ENCODE measurements around the gene LMAN1L.

Gene LMAN1L

DNA sequence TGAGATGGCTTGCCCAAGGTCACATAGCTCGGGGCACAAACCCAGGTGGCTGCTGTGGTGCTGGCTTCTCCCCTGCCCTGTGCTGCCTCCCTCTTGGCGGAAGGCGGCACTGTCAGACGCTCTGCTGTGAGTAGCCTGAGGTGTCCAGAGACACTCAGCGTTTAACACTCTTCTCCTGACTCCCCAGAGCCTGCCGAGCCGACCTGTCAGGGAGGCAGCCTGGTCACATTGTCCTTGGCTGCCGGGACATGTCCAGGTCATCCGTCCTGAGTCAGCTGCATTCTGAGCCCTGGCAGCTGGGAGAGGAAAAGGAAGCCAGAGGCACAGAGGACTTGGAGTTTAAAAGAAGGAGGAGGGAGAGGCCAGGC lies 4.7 kb downstream of the LMAN1L start:
- no peak for DNase-seq

DNA sequence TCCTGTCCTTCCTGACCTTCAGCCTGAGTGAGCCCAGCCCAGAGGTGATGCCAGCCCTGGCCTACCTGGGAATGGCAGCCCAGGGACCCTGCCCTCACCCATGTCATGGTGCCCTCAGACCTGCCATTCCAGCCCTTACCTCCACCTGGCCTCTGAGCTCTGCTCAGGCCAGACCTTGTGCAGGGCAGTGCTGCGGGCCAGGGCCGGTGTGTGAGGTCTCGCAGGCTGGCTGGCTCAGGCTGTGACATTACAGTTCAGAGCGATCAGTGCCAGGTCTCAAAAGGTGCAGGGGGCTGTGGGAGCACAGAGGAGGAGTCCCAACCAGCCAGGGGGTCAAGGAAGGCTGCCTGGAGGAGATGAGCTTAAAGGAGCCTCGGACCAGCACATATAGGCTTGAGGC lies 7.4 kb downstream of the LMAN1L start:
- no peak for DNase-seq

DNA sequence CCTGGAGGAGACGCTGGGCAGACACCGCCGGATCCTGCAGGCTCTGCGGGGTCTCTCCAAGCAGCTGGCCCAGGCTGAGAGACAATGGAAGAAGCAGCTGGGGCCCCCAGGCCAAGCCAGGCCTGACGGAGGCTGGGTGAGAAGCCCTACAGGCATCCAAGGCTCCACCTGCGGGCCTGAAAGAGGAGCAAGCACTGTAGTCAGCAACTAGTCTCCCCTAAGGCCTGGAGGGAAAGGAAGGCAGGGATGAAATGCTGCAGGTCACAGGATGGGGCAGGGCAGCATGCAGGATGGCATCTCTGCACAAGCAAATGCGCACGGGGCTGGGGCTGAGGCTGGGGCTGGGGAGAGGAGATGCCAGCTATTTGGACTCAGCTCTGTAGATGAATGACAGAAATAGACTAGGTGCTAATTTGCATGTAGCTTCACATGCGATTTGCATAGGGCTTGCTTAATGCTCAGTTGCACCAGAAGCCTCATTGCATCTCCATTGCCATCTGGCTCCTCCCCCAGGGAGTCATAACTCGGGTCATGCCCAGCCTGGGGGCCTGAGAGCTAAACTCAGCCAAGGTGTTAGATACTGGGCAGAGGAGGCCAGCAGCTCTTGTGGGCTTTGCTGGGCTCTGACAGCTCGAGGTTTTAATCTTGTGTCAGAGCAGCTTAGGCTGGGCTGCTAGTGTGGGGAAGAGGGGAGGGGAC lies 8.6 kb downstream of the LMAN1L start:
- no peak for DNase-seq

DNA sequence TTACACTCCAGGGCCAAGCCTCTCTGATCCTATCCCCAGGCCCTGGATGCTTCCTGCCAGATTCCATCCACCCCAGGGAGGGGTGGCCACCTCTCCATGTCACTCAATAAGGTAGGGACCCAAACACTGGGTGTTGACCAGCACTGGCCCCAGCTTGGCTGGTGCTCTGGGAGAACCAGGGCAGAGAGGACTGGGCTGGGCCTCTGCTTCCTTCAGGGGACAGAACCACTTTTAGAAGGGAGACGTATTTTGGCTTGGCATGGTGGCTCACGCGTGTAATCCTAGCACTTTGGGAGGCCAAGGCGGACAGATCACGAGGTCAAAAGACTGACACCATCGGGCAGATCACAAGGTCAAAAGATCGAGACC lies 9.1 kb downstream of the LMAN1L start:
- DNase-seq = no peak

DNA sequence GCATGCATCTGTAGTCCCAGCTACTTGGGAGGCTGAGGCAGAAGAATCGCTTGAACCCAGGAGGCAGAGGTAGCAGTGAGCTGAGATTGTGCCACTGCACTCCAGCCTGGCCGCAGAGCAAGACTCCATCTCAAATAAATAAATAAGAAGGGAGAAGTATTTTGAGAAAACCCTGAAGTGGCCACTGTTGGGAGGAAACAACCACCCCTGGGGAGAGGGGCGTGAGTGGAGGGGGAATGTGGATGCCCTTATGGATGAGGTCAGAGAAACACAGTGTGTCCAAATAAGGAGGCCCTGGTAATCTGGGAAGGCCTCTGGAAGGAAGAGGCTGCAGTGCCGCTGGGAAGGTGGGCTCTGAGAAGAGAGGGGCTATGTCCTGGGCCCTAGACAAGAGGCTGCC lies 9.6 kb downstream of the LMAN1L start:
- DNase-seq = no peak

DNA sequence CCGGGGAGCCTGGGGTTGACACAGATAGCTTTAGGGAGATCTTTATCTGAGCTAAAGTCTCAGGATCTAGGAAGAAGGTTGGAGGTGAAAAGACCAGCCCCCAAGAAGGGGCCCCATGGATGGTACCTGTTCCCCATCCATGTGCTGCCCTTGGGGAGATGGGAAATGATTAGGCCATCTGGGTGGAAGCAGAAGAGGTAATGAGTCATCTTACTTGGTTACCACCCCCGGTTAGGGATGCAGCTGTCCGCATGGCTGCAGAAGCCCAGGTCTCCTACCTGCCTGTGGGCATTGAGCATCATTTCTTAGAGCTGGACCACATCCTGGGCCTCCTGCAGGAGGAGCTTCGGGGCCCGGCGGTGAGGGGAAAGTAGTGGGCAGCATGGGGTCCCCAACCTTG lies 10.7 kb downstream of the LMAN1L start:
- no peak for DNase-seq

DNA sequence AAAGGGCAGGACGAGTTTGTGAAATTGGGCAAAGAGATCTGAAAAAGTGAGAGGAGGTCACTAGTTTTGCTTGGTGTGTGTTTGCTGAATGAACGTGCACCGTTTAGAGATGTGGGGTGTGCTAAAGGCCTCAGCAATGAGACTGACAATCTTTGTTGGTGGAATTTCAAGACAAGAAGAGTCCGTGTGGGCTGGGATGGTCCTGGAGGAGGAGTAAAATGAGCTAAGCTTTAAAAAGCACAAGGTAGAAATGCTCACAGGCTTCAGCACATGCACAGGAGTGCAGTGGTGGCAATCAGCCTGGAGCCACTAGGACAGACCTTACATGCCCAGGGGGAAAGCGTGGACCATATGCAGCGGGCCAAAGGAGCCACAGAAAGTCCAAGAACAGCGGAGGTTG lies 12.3 kb downstream of the LMAN1L start:
- no peak for DNase-seq

DNA sequence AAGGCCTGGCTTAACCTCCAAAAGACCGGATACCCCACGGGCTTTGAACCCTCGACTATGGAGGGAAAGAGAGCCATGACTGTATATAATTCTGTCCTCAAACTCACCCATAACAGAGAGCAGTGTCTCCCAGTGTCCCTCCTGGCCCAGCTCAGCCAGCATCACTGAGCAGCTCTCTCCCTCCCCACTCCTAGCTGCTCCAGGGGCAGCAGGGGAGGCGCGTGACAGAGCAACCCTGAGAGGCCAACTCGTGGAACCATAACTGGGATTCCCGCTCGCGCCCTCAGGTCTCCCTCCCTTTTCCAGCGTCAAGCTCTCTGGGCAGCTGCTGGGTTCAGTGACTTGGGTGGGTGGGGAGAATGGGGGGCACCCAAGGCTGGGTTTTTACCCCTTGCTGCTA lies 13.2 kb downstream of the LMAN1L start:
- DNase-seq = no peak

DNA sequence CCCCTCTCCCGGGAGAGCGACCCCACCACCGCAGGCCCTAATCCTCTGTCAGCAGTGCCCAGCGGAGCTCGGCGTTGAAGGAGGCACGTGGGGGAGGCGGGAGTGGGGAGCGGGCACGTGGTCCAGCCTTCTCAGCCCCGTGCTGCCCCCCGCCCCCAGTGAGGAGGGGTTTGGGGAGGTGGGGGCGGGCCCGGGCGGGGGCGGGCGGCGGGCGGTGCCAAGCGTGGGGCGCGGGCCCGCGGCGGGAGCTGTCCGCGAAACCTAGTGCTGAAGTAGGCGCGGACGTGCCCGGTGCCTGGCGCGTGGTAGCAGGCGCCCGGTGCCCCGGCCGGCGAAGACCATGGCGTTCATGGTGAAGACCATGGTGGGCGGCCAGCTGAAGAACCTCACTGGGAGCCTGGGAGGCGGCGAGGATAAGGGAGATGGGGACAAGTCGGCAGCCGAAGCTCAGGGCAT lies 13.8 kb downstream of the LMAN1L start, which contains the start of gene CPLX3:
CPLX3 (plus strand) TSS at position 264 of the 456 bp plus-strand sequence; CDS start at position 341, 77 bp downstream.
- DNase-seq = no peak

DNA sequence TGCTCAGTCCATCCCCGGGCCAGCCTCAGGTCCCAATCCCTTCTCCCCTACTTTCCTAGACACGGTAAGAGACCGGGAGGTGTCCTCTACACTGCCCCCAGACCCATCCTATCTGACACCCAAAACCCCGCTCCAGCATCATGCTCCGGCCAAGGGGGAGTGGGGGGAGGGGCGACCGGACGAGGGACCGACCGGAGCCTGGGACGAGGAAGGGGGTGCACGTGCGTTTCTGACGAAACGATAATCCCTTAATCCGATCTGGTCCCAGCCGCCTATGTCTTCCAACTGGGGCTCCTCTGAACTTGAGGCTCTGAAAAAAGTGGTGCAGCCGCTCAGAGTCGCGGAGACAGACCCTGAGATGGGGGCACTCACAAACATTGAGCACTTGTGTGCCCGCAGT lies 14.3 kb downstream of the LMAN1L start:
- no peak for DNase-seq

DNA sequence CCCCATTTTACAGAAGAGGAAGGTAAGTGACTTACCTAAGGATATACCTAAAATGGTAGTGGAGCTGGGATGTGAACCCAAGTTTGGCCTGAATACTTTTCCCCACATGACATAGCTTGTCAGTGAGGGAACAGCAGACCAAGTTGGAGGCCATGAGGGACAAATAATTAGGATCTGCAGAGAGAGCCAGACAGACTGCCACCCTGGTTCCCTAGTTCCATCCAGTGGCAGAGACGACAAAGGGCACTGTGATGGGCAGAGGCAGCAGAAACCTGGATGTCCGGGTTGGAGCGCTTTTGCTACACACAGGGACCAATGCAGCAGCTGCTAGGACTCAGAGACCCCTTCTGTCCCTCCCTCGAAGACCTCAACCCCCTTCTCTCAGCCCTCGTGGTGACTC lies 15.0 kb downstream of the LMAN1L start:
- no peak for DNase-seq

DNA sequence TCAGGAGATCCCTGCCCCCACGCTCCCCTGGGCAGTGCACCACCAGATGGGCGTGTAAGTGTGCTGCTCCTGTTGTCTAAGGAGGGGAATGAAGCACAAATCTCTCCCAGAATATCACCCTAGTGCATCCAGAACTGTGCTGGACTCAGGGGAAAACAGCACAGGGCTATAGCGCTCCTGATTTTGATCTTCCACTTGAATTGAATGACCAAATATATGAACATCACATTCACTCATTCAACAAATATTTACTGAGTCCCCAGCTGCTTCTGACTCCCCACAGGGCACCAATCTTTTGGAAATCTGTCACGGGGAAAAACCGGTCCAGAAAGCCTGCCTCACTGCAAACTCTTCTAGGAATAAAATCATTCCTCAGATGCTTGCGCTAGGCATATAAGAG lies 16.2 kb downstream of the LMAN1L start:
- no peak for DNase-seq

DNA sequence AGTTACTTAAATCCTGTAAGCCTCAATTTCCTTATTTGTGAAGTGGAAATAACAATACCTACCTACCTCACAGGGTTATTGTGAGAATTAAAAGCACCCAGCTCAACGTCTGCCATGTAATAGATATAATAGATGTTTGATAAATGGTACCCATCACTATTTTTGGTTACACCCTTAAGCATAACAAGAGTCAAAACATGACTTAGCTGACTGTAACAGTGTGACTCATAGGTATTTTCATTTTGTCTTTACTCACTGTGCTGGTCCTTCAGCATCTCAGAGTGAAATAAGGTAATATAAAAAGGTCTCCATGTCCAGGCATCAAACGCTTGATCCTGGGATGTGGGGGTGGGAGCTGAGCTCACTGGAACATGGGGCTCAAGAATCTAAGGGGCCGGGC lies 16.9 kb downstream of the LMAN1L start:
- no peak for DNase-seq

DNA sequence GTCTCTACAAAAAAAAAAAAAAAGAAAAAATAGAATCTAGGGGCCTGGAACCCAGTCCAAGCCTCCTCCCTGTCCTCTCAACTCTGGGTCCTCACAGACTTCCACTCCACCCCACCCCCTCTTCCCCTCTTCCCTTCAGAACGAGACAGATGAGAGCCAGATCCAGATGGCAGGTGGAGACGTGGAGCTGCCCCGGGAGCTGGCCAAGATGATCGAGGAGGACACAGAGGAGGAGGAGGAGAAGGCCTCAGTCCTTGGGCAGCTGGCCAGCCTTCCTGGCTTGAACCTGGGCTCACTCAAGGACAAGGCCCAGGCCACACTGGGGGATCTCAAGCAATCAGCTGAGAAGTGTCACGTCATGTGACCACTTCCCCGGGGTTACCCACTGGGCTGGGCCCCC lies 17.4 kb downstream of the LMAN1L start:
- DNase-seq = no peak

DNA sequence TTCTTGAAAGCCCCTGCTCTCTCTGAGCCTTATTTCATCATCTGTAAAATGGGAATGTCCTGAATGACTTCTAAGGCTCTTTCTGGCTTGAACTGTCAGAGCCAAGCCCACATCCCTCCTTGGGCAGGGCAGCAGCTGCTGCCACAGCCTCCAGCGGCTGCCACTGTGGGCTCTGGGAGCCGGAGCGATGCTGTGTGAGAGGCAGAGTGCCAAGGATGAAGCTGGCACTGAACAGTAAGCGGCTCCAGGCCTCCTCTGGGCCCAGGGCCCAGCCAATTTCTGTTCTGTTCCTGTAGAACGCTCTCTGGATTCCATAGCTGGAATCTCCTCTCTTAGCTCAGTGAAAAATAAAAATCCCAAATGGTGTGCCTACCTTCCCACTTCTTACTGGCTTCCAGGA lies 18.2 kb downstream of the LMAN1L start:
- DNase-seq = no peak

DNA sequence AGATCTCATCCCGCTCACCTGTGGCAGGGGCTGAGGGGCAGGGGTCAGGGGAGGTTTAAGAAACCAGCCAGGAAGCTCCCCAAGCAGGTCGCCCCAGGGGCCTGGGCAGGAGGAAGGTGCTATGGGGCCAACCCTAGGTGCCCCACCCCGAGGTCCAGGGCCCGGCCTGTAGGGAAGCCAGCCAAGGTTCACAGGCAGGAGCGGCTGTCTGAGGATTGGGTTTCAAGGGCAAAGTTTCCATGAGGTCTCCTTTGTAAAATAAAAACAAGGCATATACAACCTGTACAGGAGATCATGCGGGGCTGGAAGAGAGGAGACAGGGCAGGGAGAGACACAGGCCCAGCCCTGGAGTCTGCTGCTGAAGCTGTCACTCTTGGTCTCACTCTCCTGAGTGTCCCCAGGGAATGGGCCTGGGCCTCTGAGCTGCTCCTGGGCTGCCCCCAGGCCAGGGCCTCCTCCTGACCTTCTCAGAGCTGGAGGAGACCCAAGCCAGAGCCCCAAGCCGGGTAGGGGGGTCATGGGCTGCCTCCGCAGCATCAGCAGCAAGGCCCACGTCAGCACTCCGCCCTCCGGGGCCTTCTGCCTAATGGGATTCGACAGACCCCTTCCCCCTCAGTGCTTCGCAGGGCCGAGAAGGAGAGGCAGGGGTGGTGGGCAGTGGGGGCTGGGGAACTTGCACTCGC lies 19.3 kb downstream of the LMAN1L start:
- no peak for DNase-seq

DNA sequence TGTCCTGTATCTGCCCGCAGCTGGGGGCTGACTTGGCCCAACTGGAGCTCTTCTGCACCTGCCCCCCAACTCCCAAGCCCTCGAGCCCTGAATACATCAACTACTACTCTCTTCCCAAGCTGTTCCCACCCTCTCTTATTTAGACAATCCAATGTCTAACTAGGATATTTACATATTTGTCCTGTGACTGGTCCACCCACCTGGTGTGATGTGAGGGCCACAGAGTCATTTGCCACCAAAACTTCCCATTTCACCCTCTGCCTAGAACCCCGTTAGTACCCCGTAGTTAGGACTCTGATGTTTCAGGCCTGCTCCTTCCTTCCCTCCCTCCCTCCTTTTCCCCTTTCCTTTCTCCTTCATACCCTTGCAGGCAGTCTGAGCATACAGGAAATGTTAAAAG lies 20.2 kb downstream of the LMAN1L start:
- no peak for DNase-seq

DNA sequence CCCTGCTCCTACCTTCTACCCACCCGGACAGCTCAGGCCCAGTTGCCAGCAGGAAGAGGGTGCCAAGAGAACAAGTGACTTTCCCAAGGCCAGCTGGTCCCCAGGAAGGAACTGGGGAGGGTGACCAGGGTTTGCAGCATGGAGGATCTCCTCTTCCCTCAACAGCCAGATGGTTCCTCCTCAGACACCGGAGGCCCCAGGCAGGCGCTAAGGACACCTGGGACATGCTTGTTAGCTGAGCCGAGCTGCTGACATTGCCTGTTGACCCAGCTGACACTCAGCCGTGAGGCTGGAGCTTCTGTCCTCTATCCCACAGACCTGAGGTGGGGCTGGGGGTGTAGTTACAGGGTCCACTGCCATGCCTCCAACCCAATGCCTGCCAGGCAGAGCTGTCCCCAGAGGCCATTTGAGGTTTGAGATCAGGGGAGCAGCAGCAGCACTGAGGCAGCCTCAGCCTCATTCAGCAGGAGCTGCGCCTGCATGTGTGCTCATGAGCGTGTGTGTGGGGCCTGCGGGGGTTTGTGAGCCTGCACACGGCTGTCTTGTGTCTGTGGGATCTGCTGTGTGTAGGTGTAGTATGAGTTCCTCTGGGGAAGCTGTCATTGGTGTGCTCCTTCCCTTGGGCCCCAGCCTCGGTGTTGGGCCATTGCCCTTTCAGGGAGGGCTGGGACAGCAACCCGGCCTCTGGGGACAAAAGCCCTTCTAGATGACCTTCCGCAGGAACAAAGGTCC lies 20.9 kb downstream of the LMAN1L start:
- DNase-seq = no peak

DNA sequence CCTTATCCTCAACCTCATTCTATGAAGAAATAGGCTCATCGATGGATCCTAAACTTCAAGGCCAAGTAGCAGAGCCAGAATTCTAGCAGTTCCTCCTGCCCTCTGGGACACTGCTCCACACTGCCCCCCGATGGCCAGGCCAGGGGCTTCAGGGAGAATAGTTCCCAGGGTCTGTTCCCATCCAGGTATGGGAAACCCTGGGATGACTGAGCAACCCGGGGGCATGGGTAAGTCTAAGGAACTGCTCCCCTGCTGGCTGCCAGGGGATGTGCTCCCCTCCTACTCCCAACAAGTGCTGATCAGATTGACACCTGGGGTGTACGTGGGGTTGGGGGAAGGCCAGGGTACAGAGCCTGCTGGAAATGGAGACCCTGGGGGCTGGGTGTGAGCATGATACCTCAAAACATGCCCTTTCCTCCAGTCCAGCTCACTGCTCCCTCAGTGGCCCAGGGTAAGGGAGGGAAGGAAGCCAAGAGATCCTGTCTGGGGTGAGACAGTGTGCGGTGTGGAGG lies 22.7 kb downstream of the LMAN1L start:
- DNase-seq = peak; percentile 35

DNA sequence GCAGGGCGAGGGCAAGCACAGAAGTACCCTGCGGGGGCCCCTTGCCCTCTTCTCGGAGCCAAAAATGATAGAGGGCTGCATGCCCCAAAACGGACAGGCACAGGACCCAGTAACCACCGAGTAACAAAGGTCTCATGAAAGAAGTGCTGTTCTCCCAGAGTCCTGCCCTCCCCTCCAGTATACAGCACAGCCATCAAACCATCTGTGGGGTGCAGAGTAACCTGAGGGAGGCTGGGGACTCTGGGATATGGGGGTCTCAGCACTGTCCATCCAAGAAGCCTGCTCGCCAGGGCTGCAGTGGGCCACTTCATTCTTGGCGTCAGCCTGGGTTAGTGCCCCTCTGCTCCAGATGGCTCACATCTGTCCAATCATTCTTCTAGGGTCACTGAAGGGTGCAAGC lies 24.2 kb downstream of the LMAN1L start:
- DNase-seq = no peak

DNA sequence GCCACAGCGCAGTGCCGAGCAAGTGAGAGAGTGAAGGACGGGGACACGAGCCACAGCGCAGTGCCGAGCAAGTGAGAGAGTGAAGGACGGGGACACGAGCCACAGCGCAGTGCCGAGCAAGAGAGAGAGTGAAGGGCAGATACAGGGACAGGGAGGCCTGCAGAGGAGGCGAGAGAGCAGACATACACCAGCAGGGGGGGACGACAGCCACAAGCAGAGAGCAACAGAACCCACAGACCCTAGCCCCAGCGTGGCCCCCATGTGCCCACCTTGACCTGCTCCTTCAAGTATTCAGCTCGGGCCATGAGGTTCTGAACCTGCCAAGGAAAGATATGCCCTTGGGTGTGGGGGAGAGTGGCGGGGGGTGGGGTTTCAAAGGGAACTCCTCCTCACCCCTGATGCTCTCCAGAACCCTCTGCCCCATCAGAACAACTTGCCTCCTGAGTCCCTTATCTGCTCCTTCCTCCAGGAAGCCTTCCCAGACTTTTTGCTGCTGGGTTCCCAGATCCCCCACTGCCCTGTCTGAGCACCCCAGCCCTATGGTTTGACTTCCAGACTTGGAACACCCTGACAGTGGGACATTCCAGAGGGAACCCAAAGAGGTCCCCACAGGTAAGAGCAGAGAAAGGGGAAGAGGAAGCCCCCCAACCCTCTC lies 25.0 kb downstream of the LMAN1L start:
- no peak for DNase-seq

DNA sequence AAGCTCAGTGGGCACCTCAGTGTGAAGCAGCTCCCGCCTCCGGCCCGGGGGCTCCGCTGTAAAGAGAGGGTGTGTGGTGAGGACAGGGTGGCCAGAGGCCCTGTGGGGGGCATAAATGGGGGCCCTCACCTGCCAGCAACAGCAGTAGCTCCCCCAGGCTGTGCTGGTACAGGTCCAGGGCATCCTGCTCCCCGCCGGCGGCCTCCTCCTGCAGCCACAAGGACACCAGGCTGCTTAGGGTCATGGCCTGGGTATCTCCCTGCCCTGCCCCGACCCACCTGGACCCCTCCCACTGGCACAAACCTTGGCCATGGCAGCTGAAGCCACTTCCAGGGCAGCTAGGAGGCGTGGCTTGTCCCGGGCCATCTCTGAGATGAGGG lies 25.5 kb downstream of the LMAN1L start:
- DNase-seq = no peak

DNA sequence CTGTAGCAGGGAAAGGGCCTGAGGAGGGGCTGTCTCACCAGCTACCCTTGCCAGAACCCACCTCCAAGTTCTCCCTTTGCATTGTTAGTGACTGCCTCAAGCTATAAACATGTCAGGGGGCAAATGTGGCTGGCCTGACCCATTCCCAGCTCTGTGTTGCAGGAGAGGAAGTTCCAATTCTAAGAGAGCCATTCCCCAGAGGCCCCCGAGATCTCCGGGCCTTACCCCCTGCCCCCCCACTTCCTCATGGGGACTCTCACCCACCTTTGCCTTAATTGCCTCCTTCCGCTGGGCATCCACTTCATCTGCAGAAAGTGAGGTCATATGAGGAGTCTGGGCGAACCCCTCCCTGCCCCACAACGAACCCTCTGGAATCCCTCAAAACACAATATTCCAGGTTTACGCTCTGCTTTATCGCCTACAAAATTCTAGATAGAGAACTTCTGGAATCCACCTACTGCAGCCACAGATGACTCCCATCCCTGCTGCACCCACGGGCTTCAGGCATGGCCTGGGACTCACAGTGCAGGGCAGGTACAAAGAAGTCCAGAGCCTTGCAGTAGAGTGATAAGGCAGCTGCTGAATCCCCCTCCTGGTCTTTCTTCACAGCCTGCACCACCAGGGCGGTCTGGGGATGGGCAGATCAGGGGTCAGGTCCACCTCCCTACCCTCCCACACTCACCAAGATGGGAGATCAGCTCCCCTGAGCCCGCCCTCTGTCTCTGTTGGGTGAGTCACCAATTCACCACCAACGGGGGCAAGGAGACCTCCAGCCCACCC lies 26.3 kb downstream of the LMAN1L start:
- DNase-seq = no peak
